Adipose tissue (tissue), 3 donors: Measurements from ENCODE around the gene PDE3A. TPM values are rescaled to one million over a fixed set of nuclear protein-coding genes. Genes with fewer than 3 reads are reported as not detected.

Experiments used
- H3K27ac ChIP-seq: one replicate; pipeline ENCODE4 v1.5.1; 2013; ENCODE audit warnings: low read depth, low read length
- WGBS, 3 donors: extraction: QIAGEN DNeasy Blood & Tissue Kit; methylation state at CpG; one replicate each; pipeline ENCODE4 v1.1.7; 2013; 5-methylcytosine and 5-hydroxymethylcytosine counted together
- polyA plus RNA-seq, 3 donors: library from polyadenylated mRNA; stranded (reverse); fragments of 200-250 nt; gene quantifications; one replicate each; pipeline ENCODE4 v1.2.3, GENCODE V29; 2013
- donor health status: healthy with polysubstance abuse.
- donor health status: Bipolar disorder and iron deficiency.
- donor health status: healthy.

The PDE3A gene
- polyA plus RNA-seq, 3 donors: 2.0 to 4.8 (median 3.5) TPM

- 60 to 74% (median 67%) methylated on average over 7 of the region's 7 CpGs for WGBS, 3 donors
- H3K27ac ChIP-seq: no peak overlapping the region
Observed at GRCh38 chr12:20696181-20696905, 328.0 kb downstream of the PDE3A start.

GRCh38 chr12:20701106-20701505 is 332.8 kb downstream of the PDE3A start:
- WGBS, 3 donors: 67 to 81% (median 77%) methylated on average over 1 of the region's 1 CpG
- no peak overlapping the region for H3K27ac ChIP-seq

GRCh38 chr12:20704860-20705259 is 336.5 kb downstream of the PDE3A start:
- WGBS, 3 donors: 50 to 60% (median 60%) methylated on average over 6 of the region's 6 CpGs
- H3K27ac ChIP-seq: no peak overlapping the region

GRCh38 chr12:20711846-20712245 is 343.5 kb downstream of the PDE3A start:
- WGBS, 3 donors: 57 to 69% (median 67%) methylated on average over 3 of the region's 3 CpGs

GRCh38 chr12:20716037-20716436 is 347.7 kb downstream of the PDE3A start:
- WGBS, 3 donors: 57 to 80% (median 65%) methylated on average over 2 of the region's 2 CpGs
- H3K27ac ChIP-seq: no peak overlapping the region

More at GRCh38 chr12:20711846-20712245, 343.5 kb downstream of the PDE3A start:
- no peak overlapping the region for H3K27ac ChIP-seq

- no peak overlapping the region for H3K27ac ChIP-seq
- WGBS, 3 donors: 46 to 71% (median 71%) methylated on average over 1 of the region's 1 CpG
Observed at GRCh38 chr12:20716985-20717384, 348.6 kb downstream of the PDE3A start.

GRCh38 chr12:20718294-20718693 is 350.0 kb downstream of the PDE3A start:
- 75 to 86% (median 83%) methylated on average over 4 of the region's 4 CpGs for WGBS, 3 donors
- H3K27ac ChIP-seq: no peak overlapping the region

GRCh38 chr12:20722142-20722541 is 353.8 kb downstream of the PDE3A start:
- WGBS, 3 donors: 30 to 56% (median 43%) methylated on average over 1 of the region's 1 CpG
- H3K27ac ChIP-seq: no peak overlapping the region

GRCh38 chr12:20731274-20731673 is 362.9 kb downstream of the PDE3A start:
- 62 to 76% (median 72%) methylated on average over 1 of the region's 1 CpG for WGBS, 3 donors
- H3K27ac ChIP-seq: no peak overlapping the region
